G401 (cell line): ENCODE results near the gene TAS2R9. TPM values are rescaled to one million over a fixed set of nuclear protein-coding genes. Genes with fewer than 3 reads are reported as not detected.

ENCODE experiments used
- DNase-seq: peaks from one replicate; pipeline ENCODE4 v3.0.0-alpha.2; 2015; ENCODE audit warnings: low spot score
- in situ Hi-C: cut with HindIII; loops from 2 replicates; pipeline ENCODE4 v1.10.0; 2016; ENCODE audit warnings: low sequenced_read_pairs, mixed read lengths
- total RNA-seq: library from RNA; depleted of rRNA; stranded (reverse); fragments of >200 nt; shearing (Covaris generic); gene quantifications from 2 replicates; pipeline ENCODE4 v1.2.3, GENCODE V29; 2014; rRNA removed

Gene TAS2R9
- total RNA-seq, 1 experiment from 2014 or later: not detected

- in situ Hi-C loops: no loop called here
Observed at GRCh38 chr12:10759657-10760056, 50.3 kb downstream of the TAS2R9 start.

More at GRCh38 chr12:10759657-10760056, 50.3 kb downstream of the TAS2R9 start:
- DNase-seq: no peak

Other genes with a start within 250 kb of the TAS2R9 start
- gene MAGOHB, start 196.6 kb downstream of the TAS2R9 start, total RNA-seq: 28.7 and 31.3 TPM in 2 replicates
- not detected in 2 replicates for gene STYK1, start 136.1 kb downstream of the TAS2R9 start, total RNA-seq
- 138 and 218 TPM in 2 replicates for gene YBX3, start 86.8 kb downstream of the TAS2R9 start, total RNA-seq
- not detected in 2 replicates for gene TAS2R7, start 7.5 kb downstream of the TAS2R9 start, total RNA-seq
- gene TAS2R8, start 2.9 kb downstream of the TAS2R9 start, total RNA-seq: 1.6 TPM in 1 of 2 replicates, not detected in the other
- 0.37 TPM in 1 of 2 replicates, not detected in the other for gene TAS2R10, start 16.2 kb upstream of the TAS2R9 start, total RNA-seq
- 9.2 TPM in 1 of 2 replicates, not detected in the other for gene PRR4, start 39.3 kb upstream of the TAS2R9 start, total RNA-seq
- 1.8 and 4.1 TPM in 2 replicates for gene PRH1, start 74.1 kb upstream of the TAS2R9 start, total RNA-seq
- gene TAS2R13, start 99.4 kb upstream of the TAS2R9 start, total RNA-seq: not detected in 2 replicates
- not detected in 2 replicates for gene PRH2, start 119.1 kb upstream of the TAS2R9 start, total RNA-seq
- gene TAS2R14, start 129.1 kb upstream of the TAS2R9 start, total RNA-seq: 0.12 and 3.0 TPM in 2 replicates
- not detected in 2 replicates for gene TAS2R50, start 176.7 kb upstream of the TAS2R9 start, total RNA-seq
- 0.12 and 0.61 TPM in 2 replicates for gene TAS2R20, start 188.1 kb upstream of the TAS2R9 start, total RNA-seq
- gene TAS2R19, start 212.5 kb upstream of the TAS2R9 start, total RNA-seq: not detected in 2 replicates
- 0.14 and 0.43 TPM in 2 replicates for gene TAS2R31, start 221.2 kb upstream of the TAS2R9 start, total RNA-seq